Measurements from ENCODE around the gene PTPN4. TPM values are rescaled to one million over a fixed set of nuclear protein-coding genes. Genes with fewer than 3 reads are reported as not detected.

PTPN4 gene
- total RNA-seq, 1 donor from 2014 or later = 6.4 TPM

- DNase-seq (ENCODE audit: low read depth) = no peak
- H3K4me3 ChIP-seq (ENCODE audit: low read depth, low read length) = no peak overlapping the region
- no peak for TF ChIP-seq CTCF (conservative IDR thresholded peaks at IDR 0.05; ENCODE audit: low read depth, low read length)
Measured at GRCh38 chr2:119862127-119862889, 102.6 kb downstream of the PTPN4 start.

GRCh38 chr2:119864318-119864717 is 104.6 kb downstream of the PTPN4 start:
- TF ChIP-seq CTCF (conservative IDR thresholded peaks at IDR 0.05; ENCODE audit: low read depth, low read length) = no peak
- H3K4me3 ChIP-seq (ENCODE audit: low read depth, low read length) = no peak overlapping the region
- DNase-seq (ENCODE audit: low read depth) = no peak

- DNase-seq (ENCODE audit: low read depth) = no peak
- no peak overlapping the region for H3K4me3 ChIP-seq (ENCODE audit: low read depth, low read length)
- TF ChIP-seq CTCF (conservative IDR thresholded peaks at IDR 0.05; ENCODE audit: low read depth, low read length) = no peak
Measured at GRCh38 chr2:119871725-119872124, 112.0 kb downstream of the PTPN4 start.

DNA sequence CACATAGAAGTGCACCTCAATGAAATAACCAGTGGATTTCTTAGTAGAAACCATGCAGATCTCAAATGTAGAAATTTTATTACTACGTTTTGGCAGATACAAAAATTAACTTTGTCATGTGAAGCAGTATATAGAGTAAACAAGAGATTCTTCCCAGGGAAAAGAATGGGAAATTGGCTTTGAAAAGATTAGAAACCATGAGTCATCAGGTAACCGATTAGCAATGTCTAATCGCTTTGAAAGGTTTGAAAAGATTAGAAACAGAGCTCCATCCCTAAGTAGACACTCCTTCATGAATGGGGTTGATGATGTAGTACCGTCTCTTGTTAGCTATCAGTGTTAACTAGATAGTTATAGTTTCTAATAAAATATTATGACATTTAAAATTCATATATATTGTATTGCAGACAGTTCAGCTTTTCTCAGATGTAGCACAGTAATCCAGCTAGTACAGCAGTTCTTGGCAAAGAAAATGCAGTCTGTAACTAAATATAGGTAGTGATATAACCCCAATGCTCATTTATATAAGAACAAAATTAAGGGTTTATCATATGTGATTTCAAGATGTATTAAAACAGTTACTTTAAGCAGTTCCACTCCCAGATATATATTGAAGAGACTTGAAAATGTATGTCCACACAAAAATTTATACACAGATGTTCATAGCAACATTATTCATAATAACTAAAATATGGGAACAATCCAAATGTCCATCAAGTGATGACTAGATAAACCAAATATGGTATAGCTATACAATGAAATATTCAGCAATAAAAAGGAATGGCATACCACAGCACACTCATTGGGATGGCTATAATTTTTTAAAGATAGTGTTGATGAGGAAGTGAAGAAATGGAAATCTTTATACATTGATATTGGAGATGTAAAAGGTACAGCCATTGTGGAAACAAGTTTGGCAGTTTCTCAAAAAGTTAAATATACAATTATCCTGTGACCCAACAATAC is 113.9 kb downstream of the PTPN4 start:
- peak; percentile 16 for DNase-seq (ENCODE audit: low read depth)
- no peak for TF ChIP-seq CTCF (conservative IDR thresholded peaks at IDR 0.05; ENCODE audit: low read depth, low read length)

DNA sequence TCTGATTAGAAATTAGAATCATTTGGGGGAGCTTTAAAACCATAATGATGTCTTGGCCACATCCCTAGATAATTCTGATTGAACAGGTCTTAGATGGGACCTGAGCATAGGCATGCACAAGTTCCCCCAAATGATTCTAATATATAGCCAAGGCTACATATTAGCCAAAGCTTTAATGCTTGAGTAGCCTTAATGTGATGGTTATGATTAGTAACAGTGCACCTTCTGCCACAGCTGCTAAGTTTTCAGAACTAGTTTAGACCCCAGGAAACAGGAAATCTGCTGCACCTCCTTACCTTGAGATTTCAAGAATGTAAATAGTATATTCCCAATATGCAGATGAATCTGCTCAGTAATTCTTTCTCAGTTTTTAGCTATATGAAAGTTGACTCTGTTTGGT is 119.8 kb downstream of the PTPN4 start:
- no peak for TF ChIP-seq CTCF (conservative IDR thresholded peaks at IDR 0.05; ENCODE audit: low read depth, low read length)
- DNase-seq (ENCODE audit: low read depth) = no peak
- H3K4me3 ChIP-seq (ENCODE audit: low read depth, low read length) = no peak overlapping the region

More for the DNA sequence above, 113.9 kb downstream of the PTPN4 start:
- H3K4me3 ChIP-seq (ENCODE audit: low read depth, low read length) = no peak overlapping the region

- no peak overlapping the region for H3K4me3 ChIP-seq (ENCODE audit: low read depth, low read length)
- no peak for TF ChIP-seq CTCF (conservative IDR thresholded peaks at IDR 0.05; ENCODE audit: low read depth, low read length)
- DNase-seq (ENCODE audit: low read depth) = no peak
Measured at GRCh38 chr2:119888680-119889079, 129.0 kb downstream of the PTPN4 start.

Measured in epithelial cell of proximal tubule (primary cell).